Caco-2 (cell line): ENCODE results near the gene KCNG4. TPM values are rescaled to one million over a fixed set of nuclear protein-coding genes. Genes with fewer than 3 reads are reported as not detected.

Experiments used
- BruUV-seq: library from RNA; stranded (reverse); fragments of 400-500 nt; replicated peaks from 2 replicates; lab custom pipeline; 2021; lab: Mats Ljungman, UMichigan
- CTCF ChIA-PET: fragments of 300-600 bp; sonication (Branson Sonifier 250); formaldehyde crosslinking; loops from one replicate; lab custom pipeline; 2022; ENCODE audit warnings: antibody characterized with exemption; lab: Charles Lee
- POLR2A ChIA-PET: fragments of 300-600 bp; sonication (Branson Sonifier 250); formaldehyde crosslinking; loops from one replicate; lab custom pipeline; 2022; ENCODE audit warnings: antibody characterized with exemption; lab: Charles Lee
- DNase-seq, 2 experiments: peaks; one replicate each; pipeline versions ENCODE4 v3.0.0 to v3.0.0-alpha.2; 2020 to 2022
- H3K27me3 ChIP-seq: replicated peaks from 2 replicates; pipeline ENCODE4 v1.6.0; 2011; ENCODE audit warnings: low read length; ENCODE audit not compliant: control insufficient read depth, insufficient read depth
- H3K36me3 ChIP-seq: 2 replicates; pipeline ENCODE4 v1.5.1; 2011; ENCODE audit warnings: low read length; ENCODE audit not compliant: control insufficient read depth, insufficient read depth
- H3K4me1 ChIP-seq: fragments of 250-450 bp; sonication (Bioruptor Pico); 2 replicates; pipeline ENCODE4 v1.5.1; 2020; ENCODE audit warnings: mild to moderate bottlenecking
- H3K4me3 ChIP-seq: 2 replicates; pipeline ENCODE4 v1.5.1; 2011; ENCODE audit warnings: low read depth, mild to moderate bottlenecking, control low read depth, low read length
- H3K9me3 ChIP-seq: fragments of 250-450 bp; sonication (Bioruptor Pico); 2 replicates; pipeline ENCODE4 v1.5.1; 2020; ENCODE audit warnings: mild to moderate bottlenecking, moderate library complexity
- H3K27ac Mint-ChIP-seq: one replicate; pipeline ENCODE4 v1.8.0; 2022; ENCODE audit warnings: mixed read lengths; ENCODE audit not compliant: unreplicated experiment
- H3K27me3 Mint-ChIP-seq: one replicate; pipeline ENCODE4 v1.8.0; 2022; ENCODE audit warnings: mixed read lengths; ENCODE audit not compliant: insufficient read depth, unreplicated experiment
- H3K36me3 Mint-ChIP-seq: one replicate; pipeline ENCODE4 v1.8.0; 2022; ENCODE audit warnings: mild to moderate bottlenecking, mixed read lengths; ENCODE audit not compliant: insufficient read depth, unreplicated experiment
- H3K4me1 Mint-ChIP-seq: one replicate; pipeline ENCODE4 v1.8.0; 2022; ENCODE audit warnings: low read depth, mixed read lengths; ENCODE audit not compliant: unreplicated experiment
- H3K4me3 Mint-ChIP-seq: one replicate; pipeline ENCODE4 v1.8.0; 2022; ENCODE audit warnings: mild to moderate bottlenecking, moderate library complexity, mixed read lengths; ENCODE audit not compliant: unreplicated experiment
- H3K9me3 Mint-ChIP-seq: one replicate; pipeline ENCODE4 v1.8.0; 2022; ENCODE audit warnings: mixed read lengths; ENCODE audit not compliant: unreplicated experiment
- intact Hi-C: fragments of 100-400 bp; cut with micrococcal nuclease; formaldehyde crosslinking; loops from one replicate; pipeline ENCODE4 v1.10.0; 2022; ENCODE audit not compliant: unreplicated experiment
- total RNA-seq: library from RNA; stranded (reverse); gene quantifications from 2 replicates; pipeline ENCODE4 v1.2.3, GENCODE V29; 2022
- TF ChIP-seq, protein P1 (sequence below), 2 experiments: fragments of 200-600 bp in 1 of 2; IDR thresholded peaks; 1 replicate in 1 of 2; 2 replicates in 1 of 2; pipeline versions ENCODE4 v1.5.1 to v1.8.0; 2011 to 2022; ENCODE audit warnings: antibody characterized with exemption in 1 of 2, control low read depth in 1 of 2, inconsistent platforms in 1 of 2, low read depth in 1 of 2, low read length in 1 of 2, mild to moderate bottlenecking in 1 of 2, moderate library complexity in 1 of 2; ENCODE audit not compliant: insufficient read depth in 1 of 2, severe bottlenecking in 1 of 2, unreplicated experiment in 1 of 2

Gene KCNG4
- total RNA-seq, 1 experiment from 2014 or later, result not detected

DNA sequence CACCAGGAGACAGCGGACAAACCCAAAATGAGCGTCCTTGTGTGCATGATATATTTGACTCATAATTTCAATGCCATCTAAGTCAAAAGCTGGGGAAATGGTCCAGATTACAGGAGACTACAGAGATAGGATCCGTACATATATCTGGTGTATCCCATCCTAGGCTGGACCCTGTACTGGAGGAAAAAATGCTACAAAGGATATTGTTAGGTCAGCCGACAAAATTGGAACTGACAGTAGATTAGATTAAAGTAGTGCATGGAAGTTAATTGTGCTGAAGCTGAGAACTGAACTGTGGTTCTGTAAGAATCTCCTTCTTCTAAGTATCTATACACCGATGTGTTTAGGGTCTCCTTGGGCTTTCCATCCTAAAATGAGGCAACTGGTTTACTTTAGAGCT lies 24.3 kb downstream of the KCNG4 start:
- DNase-seq, result no peak
- ChIA-PET CTCF (interaction anchor here (0.7 kb wide), 1 partner anchor 257 kb away, joined by 3 read pairs; no protein-coding TSS in a partner anchor), POLR2A (no interaction called here)
- Mint-ChIP-seq H3K4me3 (no peak overlapping the region), H3K27me3 (no peaks in the 10 kb centered on the region), H3K9me3 (no peaks in the 10 kb centered on the region), H3K4me1 (no peaks in the 10 kb centered on the region), H3K36me3 (no peaks in the 10 kb centered on the region), H3K27ac (no peak overlapping the region)
- Histone ChIP-seq H3K27me3 (no peaks in the 10 kb centered on the region), H3K36me3 (no peaks in the 10 kb centered on the region), H3K4me1 (no peaks in the 10 kb centered on the region), H3K9me3 (no peaks in the 10 kb centered on the region), H3K4me3 (no peak overlapping the region)
- intact Hi-C loops, result no loop called here
- TF ChIP-seq, protein P1, sequence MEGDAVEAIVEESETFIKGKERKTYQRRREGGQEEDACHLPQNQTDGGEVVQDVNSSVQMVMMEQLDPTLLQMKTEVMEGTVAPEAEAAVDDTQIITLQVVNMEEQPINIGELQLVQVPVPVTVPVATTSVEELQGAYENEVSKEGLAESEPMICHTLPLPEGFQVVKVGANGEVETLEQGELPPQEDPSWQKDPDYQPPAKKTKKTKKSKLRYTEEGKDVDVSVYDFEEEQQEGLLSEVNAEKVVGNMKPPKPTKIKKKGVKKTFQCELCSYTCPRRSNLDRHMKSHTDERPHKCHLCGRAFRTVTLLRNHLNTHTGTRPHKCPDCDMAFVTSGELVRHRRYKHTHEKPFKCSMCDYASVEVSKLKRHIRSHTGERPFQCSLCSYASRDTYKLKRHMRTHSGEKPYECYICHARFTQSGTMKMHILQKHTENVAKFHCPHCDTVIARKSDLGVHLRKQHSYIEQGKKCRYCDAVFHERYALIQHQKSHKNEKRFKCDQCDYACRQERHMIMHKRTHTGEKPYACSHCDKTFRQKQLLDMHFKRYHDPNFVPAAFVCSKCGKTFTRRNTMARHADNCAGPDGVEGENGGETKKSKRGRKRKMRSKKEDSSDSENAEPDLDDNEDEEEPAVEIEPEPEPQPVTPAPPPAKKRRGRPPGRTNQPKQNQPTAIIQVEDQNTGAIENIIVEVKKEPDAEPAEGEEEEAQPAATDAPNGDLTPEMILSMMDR (IDR thresholded peaks at IDR 0.05; ENCODE audit: insufficient read depth in 1 of 2, low read depth in 1 of 2, low read length in 1 of 2, severe bottlenecking in 1 of 2, unreplicated experiment in 1 of 2), result no peak
- no TSS peak for BruUV-seq

DNA sequence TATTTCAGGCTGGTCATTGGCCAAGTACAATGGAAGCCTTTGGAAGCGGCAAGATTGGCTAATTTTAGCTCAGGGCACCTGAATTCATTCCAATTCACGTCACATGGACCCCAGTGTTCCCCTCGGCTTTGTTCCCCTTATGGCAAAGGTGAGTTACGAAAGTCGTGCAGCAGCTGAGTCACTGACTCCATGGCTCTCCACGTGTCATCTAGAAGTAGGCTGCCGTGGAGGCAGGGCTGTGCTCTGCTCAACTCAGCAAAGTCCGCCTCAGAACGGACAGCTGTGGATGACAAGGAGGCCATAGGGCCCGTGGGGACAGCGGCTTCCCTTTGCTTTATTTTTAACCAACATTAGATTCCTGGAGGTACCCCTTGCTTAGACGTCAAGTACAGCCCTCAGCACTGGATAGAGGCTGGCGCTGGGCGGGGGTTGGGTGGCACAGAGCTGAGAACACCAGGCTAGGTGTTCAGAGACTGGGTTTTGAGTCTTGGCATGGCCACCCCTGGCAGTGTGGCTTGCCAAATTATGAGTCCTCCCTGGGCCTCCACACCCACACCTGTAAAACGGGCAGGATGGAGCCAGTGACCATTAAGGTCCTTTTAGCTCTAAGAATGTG lies 25.3 kb downstream of the KCNG4 start:
- Mint-ChIP-seq H3K36me3 (no peaks in the 10 kb centered on the region), H3K27ac (no peak overlapping the region), H3K27me3 (no peaks in the 10 kb centered on the region), H3K4me3 (no peak overlapping the region), H3K4me1 (no peaks in the 10 kb centered on the region), H3K9me3 (no peaks in the 10 kb centered on the region)
- Histone ChIP-seq H3K4me1 (no peaks in the 10 kb centered on the region), H3K4me3 (no peak overlapping the region), H3K27me3 (no peaks in the 10 kb centered on the region), H3K9me3 (peaks cover 7% of the 10 kb centered on the region; the same call in 1 of the 2 replicates), H3K36me3 (no peaks in the 10 kb centered on the region)
- ChIA-PET POLR2A (no interaction called here), CTCF (interaction anchor here (0.7 kb wide), 1 partner anchor 258 kb away, joined by 3 read pairs; no protein-coding TSS in a partner anchor)
- TF ChIP-seq, protein P1 (IDR thresholded peaks at IDR 0.05; ENCODE audit: insufficient read depth in 1 of 2, low read depth in 1 of 2, low read length in 1 of 2, severe bottlenecking in 1 of 2, unreplicated experiment in 1 of 2), result no peak
- no peak for DNase-seq
- intact Hi-C loops, result no loop called here
- no TSS peak for BruUV-seq

DNA sequence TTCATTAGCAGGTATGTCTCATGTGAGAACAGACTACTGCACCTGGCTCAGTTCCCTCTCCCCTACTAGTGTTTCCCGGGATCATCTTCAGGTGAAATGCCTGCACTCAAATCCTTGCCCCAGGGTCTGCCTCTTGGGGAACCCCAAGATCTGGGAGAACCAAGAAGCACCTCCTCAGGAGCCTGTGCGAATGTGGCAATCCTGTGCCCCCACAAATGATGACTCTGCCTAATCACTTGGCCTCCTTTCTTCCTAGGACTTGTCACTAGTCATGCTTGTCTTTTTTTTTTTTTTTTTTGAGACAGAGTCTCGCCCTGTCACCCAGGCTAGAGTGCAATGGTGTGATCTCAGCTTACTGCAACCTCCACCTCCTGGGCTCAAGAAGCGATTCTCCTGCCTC lies 27.2 kb downstream of the KCNG4 start:
- Histone ChIP-seq H3K36me3 (no peaks in the 10 kb centered on the region), H3K27me3 (no peaks in the 10 kb centered on the region), H3K4me3 (no peak overlapping the region), H3K4me1 (no peaks in the 10 kb centered on the region), H3K9me3 (peaks cover 7% of the 10 kb centered on the region; the same call in 1 of the 2 replicates)
- no TSS peak for BruUV-seq
- H3K36me3 Mint-ChIP-seq, result no peaks in the 10 kb centered on the region
- POLR2A ChIA-PET, result no interaction called here
- no peaks in the 10 kb centered on the region for H3K9me3 Mint-ChIP-seq
- H3K4me1 Mint-ChIP-seq, result no peaks in the 10 kb centered on the region
- CTCF ChIA-PET, result no interaction called here
- intact Hi-C loops, result no loop called here
- H3K27ac Mint-ChIP-seq, result no peak overlapping the region
- H3K27me3 Mint-ChIP-seq, result no peaks in the 10 kb centered on the region
- no peak for DNase-seq
- TF ChIP-seq, protein P1 (IDR thresholded peaks at IDR 0.05; ENCODE audit: insufficient read depth in 1 of 2, low read depth in 1 of 2, low read length in 1 of 2, severe bottlenecking in 1 of 2, unreplicated experiment in 1 of 2), result no peak
- no peak overlapping the region for H3K4me3 Mint-ChIP-seq
